ENCODE results near the gene PDGFB. TPM values are rescaled to one million over a fixed set of nuclear protein-coding genes. Genes with fewer than 3 reads are reported as not detected.

PDGFB gene
- total and polyA plus RNA-seq, 9 of the 15 experiments (the other 6 are each of a cell fraction or from before 2014, with no cell fraction given), result 0.07 to 4.0 (median 0.48) TPM; not detected in 1

- no peaks in the 10 kb centered on the region for H3K9me3 ChIP-seq (replicated peaks; ENCODE audit: control insufficient read depth, insufficient read depth, low read depth, low read length)
- DNase-seq (ENCODE audit: extremely low read depth in 1 of 4, low spot score in 3 of 4) (peak; percentile 39 to 67 (median 46)), ATAC-seq (peak; percentile 94), FAIRE-seq (peak; percentile 66)
- H3K27ac ChIP-seq (ENCODE audit: extremely low read depth, low read depth, low read length), result no peak overlapping the region
- no peaks in the 10 kb centered on the region for H3K9me1 ChIP-seq (ENCODE audit: control insufficient read depth, insufficient read depth, low read length)
- H3K79me2 ChIP-seq (ENCODE audit: control insufficient read depth, insufficient read depth, low read length), result no peaks in the 10 kb centered on the region
- POLR2A ChIA-PET, result interaction anchor here (1.2 to 1.8 kb wide), 3 partner anchors 10 to 136 kb away, joined by 4 to 6 read pairs (median 4); partner anchors contain the start of gene RPL3
- 56% methylated on average over 11 of the region's 13 CpGs for WGBS (ENCODE audit: insufficient coverage, low coverage, missing lambda C conversion rate)
- no peak overlapping the region for H3K4me2 ChIP-seq (ENCODE audit: insufficient read depth, low read length)
- H3K9ac ChIP-seq (ENCODE audit: insufficient read depth in 1 of 2, low read depth in 2 of 2, low read length in 2 of 2), result no peak overlapping the region
- CTCF ChIA-PET (ENCODE audit: low intra/inter-chr PET ratio), result no interaction called here
- H3K4me3 ChIP-seq, result no peak overlapping the region
- no TSS peak for BruUV-seq (replicated peaks)
- H4K20me1 ChIP-seq (replicated peaks; ENCODE audit: control insufficient read depth, insufficient read depth, low read length), result no peaks in the 10 kb centered on the region
- no peak for TF ChIP-seq ZNF174 (CRISPR knock-in tag; IDR thresholded peaks at IDR 0.05)
- TF ChIP-seq GATAD2A (IDR thresholded peaks at IDR 0.05), result no peak
- no peak for TF ChIP-seq CHCHD3 (CRISPR knock-in tag; IDR thresholded peaks at IDR 0.05)
- peak; percentile 46 for TF ChIP-seq NFYB (IDR thresholded peaks at IDR 0.05; ENCODE audit: extremely low read depth, insufficient read length)
- TF ChIP-seq RBM25 (IDR thresholded peaks at IDR 0.05; ENCODE audit: low read depth, low read length, severe bottlenecking), result peak; percentile 43
- TF ChIP-seq FOS (IDR thresholded peaks at IDR 0.05; ENCODE audit: extremely low read depth, insufficient read length), result peak; percentile 57
- peaks cover 5 to 30% of the 10 kb centered on the region in 2 experiments; a peak in 3 of 5 replicates for H3K4me1 ChIP-seq (replicated peaks in 1 of 2; ENCODE audit: control insufficient read depth in 2 of 2, insufficient read depth in 2 of 2, low read length in 2 of 2)
- intact Hi-C loops (cut with micrococcal nuclease), result no loop called here
- H2AFZ ChIP-seq (ENCODE audit: low read depth, low read length), result peak overlapping the region; percentile 39; the same call in 1 of the 2 replicates
- in situ Hi-C loops (cut with MboI), result no loop called here
- H3K36me3 ChIP-seq (ENCODE audit: control insufficient read depth, insufficient read depth, low read length), result no peaks in the 10 kb centered on the region
- no peaks in the 10 kb centered on the region for H3K27me3 ChIP-seq (ENCODE audit: control insufficient read depth in 2 of 2, insufficient read depth in 2 of 2, low read length in 2 of 2)
Observed at GRCh38 chr22:39183991-39184585, 60.7 kb downstream of the PDGFB start.

Measured in K562 (cell line).